NCI-H187 treated with DMSO at 0.1 percent for 48 hours (cell line): ENCODE data around the gene ARFGEF3.
"Not testable (repeated sequence)": the region's sequence is repeated elsewhere in the genome, so short reads cannot be mapped to it uniquely, and the experiment has no call there.

ENCODE experiments used
- DNase-seq: peaks from one replicate; lab custom pipeline; 2025; lab: John Stamatoyannopoulos, UW

The ARFGEF3 gene

GRCh38 chr6:138271451-138271850, 109.7 kb downstream of the ARFGEF3 start:
- no peak for DNase-seq

GRCh38 chr6:138272533-138273315, 111.0 kb downstream of the ARFGEF3 start:
- no peak for DNase-seq

GRCh38 chr6:138275976-138276375, 114.2 kb downstream of the ARFGEF3 start:
- no peak for DNase-seq

GRCh38 chr6:138277835-138278234, 116.1 kb downstream of the ARFGEF3 start:
- no peak for DNase-seq

- no peak for DNase-seq
Observed at GRCh38 chr6:138278326-138278725, 116.6 kb downstream of the ARFGEF3 start.

- no peak for DNase-seq
Observed at GRCh38 chr6:138285800-138286199, 124.1 kb downstream of the ARFGEF3 start.

- DNase-seq, result no peak
Observed at GRCh38 chr6:138286698-138287097, 125.0 kb downstream of the ARFGEF3 start.

- peak; percentile 47 for DNase-seq
Observed at GRCh38 chr6:138287144-138287955, 125.6 kb downstream of the ARFGEF3 start.

GRCh38 chr6:138288428-138289085, 126.8 kb downstream of the ARFGEF3 start:
- DNase-seq, result not testable (repeated sequence)

GRCh38 chr6:138289739-138290138, 128.0 kb downstream of the ARFGEF3 start:
- peak; percentile 62 for DNase-seq

- no peak for DNase-seq
Observed at GRCh38 chr6:138290423-138290962, 128.8 kb downstream of the ARFGEF3 start.

- DNase-seq, result no peak
Observed at GRCh38 chr6:138291036-138291848, 129.5 kb downstream of the ARFGEF3 start.

- no peak for DNase-seq
Observed at GRCh38 chr6:138291849-138292181, 130.1 kb downstream of the ARFGEF3 start.

- DNase-seq, result no peak
Observed at GRCh38 chr6:138292482-138292881, 130.7 kb downstream of the ARFGEF3 start.

- DNase-seq, result no peak
Observed at GRCh38 chr6:138293428-138294395, 132.0 kb downstream of the ARFGEF3 start.

GRCh38 chr6:138296381-138296780, 134.6 kb downstream of the ARFGEF3 start:
- no peak for DNase-seq

- no peak for DNase-seq
Observed at GRCh38 chr6:138296786-138297185, 135.0 kb downstream of the ARFGEF3 start.

- no peak for DNase-seq
Observed at GRCh38 chr6:138297761-138298298, 136.1 kb downstream of the ARFGEF3 start.

- DNase-seq, result no peak
Observed at GRCh38 chr6:138300469-138300868, 138.7 kb downstream of the ARFGEF3 start.

- DNase-seq, result no peak
Observed at GRCh38 chr6:138302554-138302953, 140.8 kb downstream of the ARFGEF3 start.
